DMS 273 (cell line): Measurements from ENCODE around the gene ZNF772.
A peak's percentile ranks its signal among the peaks of the same experiment; 100 is the strongest.
"Not testable (repeated sequence)": the region's sequence is repeated elsewhere in the genome, so short reads cannot be mapped to it uniquely, and the experiment has no call there.

Experiments used
- DNase-seq: peaks from one replicate; lab custom pipeline; 2025; ENCODE audit not compliant: unreplicated experiment; lab: John Stamatoyannopoulos, UW

The ZNF772 gene

DNA sequence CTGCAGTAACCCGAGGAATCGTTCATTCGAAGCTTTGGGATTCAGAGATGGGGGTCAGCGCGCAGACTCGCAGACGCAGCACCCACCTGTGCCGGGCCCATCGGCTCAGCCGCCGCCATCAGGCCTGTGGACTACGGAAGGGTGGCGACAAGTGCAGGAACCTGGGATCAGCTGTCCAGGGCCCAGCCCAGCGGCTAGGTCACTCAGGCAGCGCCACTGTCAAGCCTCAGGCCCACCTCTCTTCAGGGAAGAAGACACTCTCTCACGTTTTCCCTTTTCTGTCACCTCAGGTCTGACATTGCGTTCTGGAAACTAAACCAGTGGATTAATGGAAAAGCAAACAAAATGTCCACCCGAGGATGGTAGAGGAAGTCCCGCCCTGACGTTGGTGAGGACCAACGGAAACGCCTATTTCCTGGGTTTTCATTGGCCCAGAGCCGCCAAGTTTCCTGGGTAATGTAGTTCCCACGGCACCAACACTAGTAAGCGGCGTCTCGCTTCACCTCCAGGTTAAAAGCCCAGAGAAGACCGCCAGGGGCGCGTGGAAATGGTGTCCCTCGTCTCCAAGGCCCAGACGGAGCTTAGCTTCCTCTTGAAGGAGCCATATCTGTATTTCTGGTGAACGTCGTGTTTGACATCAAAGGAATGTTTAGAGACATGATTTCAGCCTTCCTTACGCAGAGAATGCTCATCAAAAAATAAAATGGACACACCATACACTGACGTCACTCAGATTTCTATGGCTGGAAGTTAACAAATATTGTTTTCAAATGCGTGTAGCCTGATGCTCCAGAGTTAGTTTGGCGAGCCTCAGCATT is at the start of gene ZNF772:
TSS of gene ZNF772 (minus strand) at position 376 of the 818 bp plus-strand sequence. CDS start at position 119, 257 bp downstream.
- DNase-seq = peak; percentile 99

DNA sequence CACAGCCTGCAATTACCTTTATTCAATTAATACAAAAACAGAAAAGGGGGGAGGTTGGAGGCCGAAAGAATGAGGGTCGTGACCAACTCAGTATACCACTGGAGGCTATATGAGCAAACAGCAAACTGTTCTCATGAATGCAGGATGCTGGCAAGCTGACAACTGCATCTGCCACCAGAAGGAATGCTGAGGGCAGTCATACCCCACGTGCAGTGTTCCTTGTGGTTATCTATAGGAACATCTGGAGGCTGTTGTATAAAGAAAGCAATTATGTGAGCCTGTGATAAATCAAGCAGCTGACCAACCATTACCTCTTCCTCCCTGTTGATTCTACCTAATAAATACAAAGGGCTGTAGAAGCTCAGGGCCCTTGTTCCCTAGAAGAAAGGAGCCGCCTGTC is 40.7 kb upstream of the ZNF772 start:
- DNase-seq = peak; percentile 55

DNA sequence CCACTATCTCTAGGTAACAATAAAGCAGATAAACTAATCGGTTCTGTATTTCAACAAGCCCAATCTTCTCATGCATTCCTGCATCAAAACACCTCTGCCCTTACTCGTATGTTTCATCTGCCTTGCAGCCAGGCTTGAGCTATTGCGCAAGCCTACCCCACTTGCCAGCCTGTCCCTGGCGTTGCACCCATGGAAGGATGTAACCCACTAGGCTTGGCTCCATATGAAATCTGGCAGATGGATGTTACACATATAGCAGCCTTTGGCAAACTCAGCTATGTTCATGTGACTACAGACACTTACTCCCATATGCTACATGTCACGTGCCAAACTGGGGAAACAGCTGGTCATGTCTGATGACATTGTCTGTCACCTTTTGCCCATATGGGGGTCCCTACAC is 37.9 kb upstream of the ZNF772 start:
- peak; percentile 82 for DNase-seq

DNA sequence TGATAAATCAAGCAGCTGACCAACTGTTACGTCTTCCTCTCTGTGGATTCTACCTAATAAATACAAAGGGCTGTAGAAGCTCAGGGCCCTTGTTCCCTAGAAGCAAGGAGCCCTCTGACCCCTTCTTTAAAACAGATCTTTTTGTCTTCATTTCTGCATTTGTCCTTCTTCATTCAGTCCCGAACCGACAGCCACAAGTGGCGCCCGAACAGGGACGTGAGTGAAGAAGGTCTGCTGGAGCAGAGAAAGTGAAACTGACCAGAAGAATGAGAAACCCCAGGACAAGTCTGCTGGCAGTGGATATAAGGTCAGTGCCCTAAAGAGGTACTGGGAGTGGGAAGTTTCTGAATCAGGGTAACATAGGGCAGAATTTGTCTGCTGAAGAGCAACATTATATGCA is 35.5 kb upstream of the ZNF772 start:
- DNase-seq = peak; percentile 60

GRCh38 chr19:57511484-57511883 is 34.1 kb upstream of the ZNF772 start:
- DNase-seq = no peak

- DNase-seq = peak; percentile 9
These were observed 28.8 kb upstream of the ZNF772 start for GRCh38 chr19:57506163-57506562.

- peak; percentile 65 for DNase-seq
These were observed 23.0 kb upstream of the ZNF772 start for GRCh38 chr19:57500400-57500799.

GRCh38 chr19:57499680-57500395 is 22.5 kb upstream of the ZNF772 start, which contains the start of gene ZNF773:
Gene ZNF773, plus strand, starts transcription at chr19:57499938. Its CDS starts 143 bp downstream, at chr19:57500081.
- DNase-seq = peak; percentile 98

- DNase-seq = not testable (repeated sequence)
These were observed 21.9 kb upstream of the ZNF772 start for GRCh38 chr19:57499332-57499679.

DNA sequence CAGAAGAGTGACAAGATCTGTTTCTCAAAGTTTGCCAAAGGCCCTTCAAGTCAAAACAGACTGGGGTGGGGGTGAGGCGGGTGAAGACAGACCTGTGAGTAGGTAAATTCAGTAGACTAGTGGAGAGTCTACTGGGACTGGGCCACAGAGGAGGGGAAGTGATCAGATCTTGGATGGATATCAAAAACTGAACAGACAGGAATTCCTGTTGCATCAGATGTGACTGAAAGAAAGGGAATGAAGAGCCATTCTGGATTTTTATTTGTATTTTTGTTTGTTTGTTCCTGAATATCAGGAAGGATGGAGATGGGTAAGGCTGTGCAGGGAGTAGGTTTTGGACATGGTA is 10.9 kb upstream of the ZNF772 start:
- DNase-seq = not testable (repeated sequence)

GRCh38 chr19:57487477-57488298 is 10.3 kb upstream of the ZNF772 start, which contains the start of gene ZNF419:
Gene ZNF419, plus strand, starts transcription at chr19:57487750. Its CDS starts 201 bp downstream, at chr19:57487951.
- peak; percentile 95 for DNase-seq

DNA sequence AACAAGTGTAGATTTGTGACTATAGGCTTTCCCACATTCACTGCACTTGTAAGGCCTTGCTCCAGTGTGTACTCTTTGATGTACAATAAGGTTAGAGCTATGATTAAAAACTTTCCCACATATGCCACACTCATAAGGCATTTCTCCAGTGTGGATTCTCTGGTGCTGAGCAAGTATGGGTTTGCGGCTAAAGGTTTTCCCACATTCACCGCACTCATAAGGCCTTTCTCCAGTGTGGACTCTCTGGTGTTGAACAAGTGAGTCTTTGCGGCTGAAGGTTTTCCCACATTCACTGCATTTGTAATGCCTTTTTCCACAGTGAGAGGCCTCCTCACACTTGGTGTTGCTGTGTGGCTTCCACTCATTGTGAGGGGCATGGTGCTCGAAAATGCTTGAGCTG is 3.7 kb downstream of the ZNF772 start:
- peak; percentile 13 for DNase-seq

GRCh38 chr19:57466489-57466888 is 10.9 kb downstream of the ZNF772 start:
- no peak for DNase-seq

DNA sequence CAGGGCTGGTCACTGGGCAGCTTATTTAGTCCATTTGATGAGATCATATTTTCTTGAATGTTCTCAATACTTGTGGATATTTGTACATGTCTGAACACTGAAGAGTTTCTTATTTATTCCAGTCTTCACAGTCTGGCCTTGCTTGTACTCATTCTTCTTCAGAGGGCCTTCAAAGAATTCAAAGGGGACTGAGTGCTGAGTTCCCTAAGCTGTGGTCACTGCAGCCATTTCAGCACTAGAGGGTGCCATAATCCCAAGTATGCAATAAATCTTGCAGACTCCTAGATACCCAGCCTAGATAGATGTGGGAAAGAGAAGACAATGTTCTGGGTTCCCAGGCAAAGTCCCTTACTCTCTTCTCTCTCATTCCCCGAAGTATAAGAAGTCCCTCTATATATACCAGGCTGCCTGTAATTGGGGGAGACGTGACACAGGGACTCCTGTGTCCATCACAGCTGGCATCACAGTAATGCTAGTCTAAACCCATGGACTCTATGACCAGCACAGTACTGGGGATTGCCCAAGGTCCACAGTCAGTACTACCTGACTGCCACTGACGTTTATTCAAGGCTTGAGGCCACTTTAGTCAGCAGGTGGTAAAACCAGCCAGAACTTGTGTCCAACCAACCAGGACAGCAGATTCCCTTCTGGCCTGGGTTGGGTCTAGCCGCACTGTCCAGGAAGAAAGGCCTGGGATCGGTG is 11.5 kb downstream of the ZNF772 start:
- DNase-seq = peak; percentile 74

DNA sequence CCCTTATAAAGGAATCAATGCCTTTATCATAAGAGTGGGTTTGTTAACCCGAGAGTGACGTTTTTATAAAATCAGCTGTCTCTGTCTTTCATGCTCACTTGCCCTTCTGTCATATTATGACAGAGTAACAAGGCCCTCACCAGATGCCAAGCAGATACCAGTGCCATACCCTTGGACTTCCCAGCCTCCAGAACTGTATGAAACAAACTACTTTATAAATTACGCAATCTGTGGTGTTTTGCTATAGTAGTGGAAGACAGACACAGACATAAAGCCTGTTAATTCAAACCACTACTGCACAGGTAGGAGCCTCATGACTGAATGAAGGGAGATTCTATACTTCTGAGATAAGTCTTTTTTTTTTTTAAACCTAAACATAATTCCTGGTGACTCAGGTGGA is 25.1 kb downstream of the ZNF772 start:
- no peak for DNase-seq

- DNase-seq = peak; percentile 15
These were observed 34.2 kb downstream of the ZNF772 start for GRCh38 chr19:57443121-57443696.

GRCh38 chr19:57441979-57442752 is 35.2 kb downstream of the ZNF772 start:
- no peak for DNase-seq

DNA sequence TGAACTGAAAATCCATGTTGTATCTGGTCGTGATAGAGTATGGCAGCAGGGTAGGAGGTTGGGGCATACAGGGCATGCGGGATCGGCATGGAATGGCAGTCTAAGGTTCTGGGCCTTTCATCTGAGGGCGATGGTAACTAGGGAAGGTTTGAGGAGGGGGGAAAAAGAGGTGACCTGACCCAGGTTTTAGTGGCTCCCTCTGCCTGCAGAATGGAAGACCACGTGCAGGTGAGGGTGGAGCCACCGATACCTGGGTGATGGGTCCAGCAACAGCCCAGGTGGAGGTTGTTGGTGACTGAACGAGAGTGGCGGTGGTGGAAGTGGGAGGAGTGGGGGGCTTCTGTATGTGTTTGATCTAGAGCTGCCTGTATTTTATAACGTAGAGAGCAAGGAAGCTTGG is 38.4 kb downstream of the ZNF772 start:
- no peak for DNase-seq

DNA sequence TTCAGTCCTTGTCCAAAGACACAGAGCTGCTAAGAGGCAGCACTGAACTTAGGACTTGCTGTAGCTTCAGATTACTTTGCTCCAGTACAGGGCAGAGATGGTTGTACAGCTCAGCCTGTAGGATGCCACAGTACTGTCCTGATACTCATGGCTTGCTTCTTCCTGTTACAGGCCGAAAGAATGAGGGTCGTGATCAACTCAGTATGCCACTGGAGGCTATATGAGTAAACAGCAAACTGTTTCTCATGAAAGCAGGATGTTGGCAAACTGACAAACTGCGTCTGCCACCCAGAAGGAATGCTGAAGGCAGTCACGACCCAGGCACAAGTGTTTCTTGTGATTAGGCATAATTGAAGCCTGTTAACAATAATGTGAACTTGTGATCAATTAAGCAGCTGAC is 39.4 kb downstream of the ZNF772 start:
- no peak for DNase-seq

- no peak for DNase-seq
These were observed 40.9 kb downstream of the ZNF772 start for GRCh38 chr19:57436417-57436816.
